Neuronal stem cell (in vitro differentiated cells): ENCODE measurements around the gene PPP2R5C.

Experiments used
- DNase-seq: peaks from one replicate; pipeline ENCODE4 v3.0.0-alpha.2; 2013; ENCODE audit warnings: low spot score
- H2AFZ ChIP-seq: one replicate; pipeline ENCODE4 v1.6.1; 2013; ENCODE audit warnings: mild to moderate bottlenecking, low read length, inconsistent platforms
- H2AK5ac ChIP-seq: 2 replicates; pipeline ENCODE4 v1.6.1; 2013; ENCODE audit warnings: low read depth, mild to moderate bottlenecking, inconsistent platforms, low read length, moderate library complexity, mixed read lengths
- H2BK120ac ChIP-seq: 2 replicates; pipeline ENCODE4 v1.6.1; 2013; ENCODE audit warnings: low read depth, mild to moderate bottlenecking, inconsistent platforms, low read length, moderate library complexity, mixed read lengths
- H2BK12ac ChIP-seq: one replicate; pipeline ENCODE4 v1.6.1; 2013; ENCODE audit warnings: low read length, inconsistent platforms
- H2BK15ac ChIP-seq: 2 replicates; pipeline ENCODE4 v1.6.1; 2013; ENCODE audit warnings: mild to moderate bottlenecking, low read length, inconsistent platforms, mixed read lengths
- H2BK5ac ChIP-seq: one replicate; pipeline ENCODE4 v1.6.1; 2013; ENCODE audit warnings: inconsistent platforms, mild to moderate bottlenecking, low read length, moderate library complexity
- H3K14ac ChIP-seq: one replicate; pipeline ENCODE4 v1.6.1; 2013; ENCODE audit warnings: low read length, inconsistent platforms
- H3K18ac ChIP-seq: 2 replicates; pipeline ENCODE4 v1.6.1; 2013; ENCODE audit warnings: low read length, inconsistent platforms
- H3K23ac ChIP-seq: 2 replicates; pipeline ENCODE4 v1.6.1; 2013; ENCODE audit warnings: low read depth, mild to moderate bottlenecking, mixed read lengths, low read length, inconsistent platforms; ENCODE audit not compliant: poor library complexity
- H3K27ac ChIP-seq: replicated peaks from 3 replicates; pipeline ENCODE4 v1.5.1; 2013; ENCODE audit warnings: low read length, inconsistent platforms
- H3K27me3 ChIP-seq, 3 experiments: 2 replicates each; pipeline ENCODE4 v1.6.1; 2013; ENCODE audit warnings: low read length in 3 of 3, mild to moderate bottlenecking in 2 of 3, inconsistent platforms in 1 of 3, low read depth in 1 of 3, mixed read lengths in 1 of 3, moderate library complexity in 1 of 3; ENCODE audit not compliant: control insufficient read depth in 3 of 3, insufficient read depth in 3 of 3
- H3K36me3 ChIP-seq, 2 donors: replicated peaks in 1 of 2; 2 replicates each; pipeline ENCODE4 v1.6.1; 2013; ENCODE audit warnings: low read length in 2 of 2; ENCODE audit not compliant: control insufficient read depth in 2 of 2, insufficient read depth in 2 of 2
- H3K4ac ChIP-seq: 2 replicates; pipeline ENCODE4 v1.6.1; 2013; ENCODE audit warnings: inconsistent platforms, mild to moderate bottlenecking, low read length, moderate library complexity
- H3K4me1 ChIP-seq, 2 donors: 1 replicate in 1 of 2; 2 replicates in 1 of 2; pipeline ENCODE4 v1.6.1; 2013; ENCODE audit warnings: low read length in 2 of 2, low read depth in 1 of 2; ENCODE audit not compliant: control insufficient read depth in 2 of 2, insufficient read depth in 1 of 2
- H3K4me2 ChIP-seq: one replicate; pipeline ENCODE4 v1.6.1; 2013; ENCODE audit warnings: mild to moderate bottlenecking, low read length, inconsistent platforms; ENCODE audit not compliant: insufficient read depth, poor library complexity, severe bottlenecking
- H3K4me3 ChIP-seq, 2 donors: 2 replicates each; pipeline ENCODE4 v1.5.1; 2013; ENCODE audit warnings: low read length in 2 of 2, mild to moderate bottlenecking in 2 of 2, inconsistent platforms in 1 of 2, moderate library complexity in 1 of 2
- H3K79me1 ChIP-seq: one replicate; pipeline ENCODE4 v1.6.1; 2013; ENCODE audit warnings: low read depth, mild to moderate bottlenecking, inconsistent platforms, low read length, moderate library complexity
- H3K9ac ChIP-seq: one replicate; pipeline ENCODE4 v1.6.1; 2013; ENCODE audit warnings: mild to moderate bottlenecking, low read depth, low read length, inconsistent platforms; ENCODE audit not compliant: poor library complexity
- H3K9me3 ChIP-seq, 2 donors: replicated peaks in 1 of 2; 2 replicates each; pipeline versions ENCODE3 to v1.6.1; 2013; ENCODE audit warnings: low read length in 2 of 2, mild to moderate bottlenecking in 2 of 2, inconsistent platforms in 1 of 2, low read depth in 1 of 2, mixed read lengths in 1 of 2, moderate library complexity in 1 of 2; ENCODE audit not compliant: control insufficient read depth in 2 of 2, insufficient read depth in 1 of 2
- H4K8ac ChIP-seq: one replicate; pipeline ENCODE4 v1.6.1; 2013; ENCODE audit warnings: low read depth, mild to moderate bottlenecking, inconsistent platforms, low read length, moderate library complexity
- H4K91ac ChIP-seq: one replicate; pipeline ENCODE4 v1.6.1; 2013; ENCODE audit warnings: low read length, low read depth, mild to moderate bottlenecking, inconsistent platforms; ENCODE audit not compliant: poor library complexity
- WGBS, 2 donors: extraction: QIAGEN DNeasy Blood & Tissue Kit; methylation state at CpG; one replicate each; pipeline ENCODE4 v1.1.7; 2013; ENCODE audit warnings: missing lambda C conversion rate in 2 of 2, mixed read lengths in 1 of 2; ENCODE audit not compliant: insufficient read length in 2 of 2, insufficient replicate concordance in 1 of 2; ENCODE audit errors: extremely low coverage in 2 of 2; 5-methylcytosine and 5-hydroxymethylcytosine counted together

PPP2R5C gene

DNA sequence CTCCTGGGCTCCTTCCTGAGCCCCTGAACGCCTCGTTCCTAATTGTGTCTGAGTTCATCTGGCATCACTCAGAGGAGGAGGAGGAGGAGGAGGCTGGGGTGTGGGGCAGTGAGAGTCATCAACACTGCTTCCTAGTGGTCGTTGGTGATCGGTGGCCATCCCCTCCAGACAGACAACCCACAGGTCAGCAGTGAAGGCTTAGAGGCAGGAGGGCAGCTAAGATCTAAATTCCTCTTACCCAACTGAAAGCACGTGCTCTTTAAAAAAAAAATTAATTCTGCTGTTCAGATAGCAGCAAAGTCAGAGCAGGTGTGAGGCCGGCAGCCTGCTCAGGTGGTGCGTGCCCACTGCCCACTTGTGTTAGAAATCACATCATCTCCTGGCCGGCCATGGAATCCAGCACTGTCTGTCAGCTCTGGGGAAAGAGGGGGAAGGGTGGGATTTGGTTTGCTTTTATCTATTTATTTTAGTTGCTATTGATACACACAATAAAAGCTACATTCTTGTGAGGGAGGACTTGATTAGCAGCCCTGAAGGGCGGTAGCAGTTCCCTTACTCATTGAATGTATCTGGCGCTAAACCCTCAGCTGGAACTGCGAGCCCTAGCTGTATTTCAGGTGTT lies 46.6 kb downstream of the PPP2R5C start:
- H3K4me2 ChIP-seq, result peak overlapping the region; percentile 15
- peaks cover 0 to 2% (median 0%) of the 10 kb centered on the region in 3 experiments for H3K27me3 ChIP-seq
- DNase-seq, result peak; percentile 44
- peaks cover 8 to 13% of the 10 kb centered on the region in 2 donors for H3K4me1 ChIP-seq
- H3K4me3 ChIP-seq, result no peak overlapping the region
- H4K91ac ChIP-seq, result no peak overlapping the region
- no peak overlapping the region for H2BK120ac ChIP-seq
- H3K9ac ChIP-seq, result no peak overlapping the region
- peaks cover 2% of the 10 kb centered on the region for H3K79me1 ChIP-seq
- no peak overlapping the region for H3K14ac ChIP-seq
- no peak overlapping the region for H3K23ac ChIP-seq
- no peak overlapping the region for H2BK5ac ChIP-seq
- H4K8ac ChIP-seq, result no peak overlapping the region
- no peak overlapping the region for H2BK12ac ChIP-seq
- H3K9me3 ChIP-seq, result no peaks in the 10 kb centered on the region
- H3K18ac ChIP-seq, result peak overlapping the region; percentile 17
- H2AFZ ChIP-seq, result peak overlapping the region; percentile 14
- WGBS, 2 donors, result no CpG with 5 or more reads among the region's 11 CpGs
- H3K27ac ChIP-seq, result peak overlapping the region; percentile 61
- H3K36me3 ChIP-seq, result peaks cover 0 to 13% of the 10 kb centered on the region in 2 donors
- no peak overlapping the region for H2AK5ac ChIP-seq
- H3K4ac ChIP-seq, result no peak overlapping the region
- no peak overlapping the region for H2BK15ac ChIP-seq

DNA sequence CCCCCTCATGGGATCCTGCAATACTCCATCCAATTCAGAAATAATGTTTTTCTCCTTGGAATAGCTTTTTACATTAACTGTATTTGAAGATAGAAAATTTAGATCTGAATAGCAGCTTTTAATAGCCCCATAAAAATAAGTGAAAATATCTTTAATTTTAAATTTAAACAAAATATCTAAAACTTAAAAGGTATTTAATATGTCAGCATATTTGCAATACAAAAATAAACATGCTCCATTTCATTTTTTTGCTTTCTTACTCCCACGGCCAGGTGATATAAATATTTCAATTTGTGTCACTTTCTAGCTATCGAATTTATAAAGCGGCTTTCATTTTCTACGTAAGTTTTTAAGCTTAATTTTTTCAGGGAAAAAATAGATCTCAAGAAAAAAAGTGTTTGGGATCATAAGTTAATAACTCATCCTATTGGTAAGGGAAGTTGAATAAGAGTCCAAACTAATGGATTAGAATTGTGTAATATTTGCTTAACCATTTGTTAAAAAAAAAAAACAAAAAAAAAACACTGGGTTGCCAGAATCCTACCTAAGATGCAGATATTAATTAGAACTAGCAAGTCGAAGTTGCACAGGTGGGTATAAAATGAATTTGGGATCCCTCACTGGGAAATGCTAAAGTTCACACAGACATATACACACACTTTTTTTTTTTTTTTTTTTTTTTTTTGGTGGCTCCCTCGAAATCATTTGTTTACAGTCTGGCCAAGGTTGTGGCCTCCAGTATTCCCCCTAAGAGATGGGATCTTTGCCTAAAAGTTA lies 47.6 kb downstream of the PPP2R5C start:
- Histone ChIP-seq H3K9ac (no peak overlapping the region), H3K14ac (no peak overlapping the region), H3K4ac (no peak overlapping the region), H2AK5ac (no peak overlapping the region), H2BK5ac (no peak overlapping the region), H3K4me1 (peaks cover 8 to 13% of the 10 kb centered on the region in 2 donors), H4K91ac (no peak overlapping the region), H3K27ac (peak overlapping the region; percentile 75), H3K9me3 (no peaks in the 10 kb centered on the region), H3K23ac (no peak overlapping the region), H3K36me3 (peaks cover 2 to 22% of the 10 kb centered on the region in 2 donors), H2BK15ac (no peak overlapping the region), H2AFZ (peak overlapping the region; percentile 59), H3K18ac (no peak overlapping the region), H3K79me1 (peaks cover 4% of the 10 kb centered on the region), H3K4me2 (no peak overlapping the region), H4K8ac (no peak overlapping the region), H2BK120ac (no peak overlapping the region), H3K4me3 (peak overlapping the region in 1 of 2 donors; percentile 63), H2BK12ac (no peak overlapping the region), H3K27me3 (peaks cover 0 to 2% (median 0%) of the 10 kb centered on the region in 3 experiments)
- WGBS, 2 donors, result no CpG with 5 or more reads among the region's 6 CpGs
- no peak for DNase-seq

DNA sequence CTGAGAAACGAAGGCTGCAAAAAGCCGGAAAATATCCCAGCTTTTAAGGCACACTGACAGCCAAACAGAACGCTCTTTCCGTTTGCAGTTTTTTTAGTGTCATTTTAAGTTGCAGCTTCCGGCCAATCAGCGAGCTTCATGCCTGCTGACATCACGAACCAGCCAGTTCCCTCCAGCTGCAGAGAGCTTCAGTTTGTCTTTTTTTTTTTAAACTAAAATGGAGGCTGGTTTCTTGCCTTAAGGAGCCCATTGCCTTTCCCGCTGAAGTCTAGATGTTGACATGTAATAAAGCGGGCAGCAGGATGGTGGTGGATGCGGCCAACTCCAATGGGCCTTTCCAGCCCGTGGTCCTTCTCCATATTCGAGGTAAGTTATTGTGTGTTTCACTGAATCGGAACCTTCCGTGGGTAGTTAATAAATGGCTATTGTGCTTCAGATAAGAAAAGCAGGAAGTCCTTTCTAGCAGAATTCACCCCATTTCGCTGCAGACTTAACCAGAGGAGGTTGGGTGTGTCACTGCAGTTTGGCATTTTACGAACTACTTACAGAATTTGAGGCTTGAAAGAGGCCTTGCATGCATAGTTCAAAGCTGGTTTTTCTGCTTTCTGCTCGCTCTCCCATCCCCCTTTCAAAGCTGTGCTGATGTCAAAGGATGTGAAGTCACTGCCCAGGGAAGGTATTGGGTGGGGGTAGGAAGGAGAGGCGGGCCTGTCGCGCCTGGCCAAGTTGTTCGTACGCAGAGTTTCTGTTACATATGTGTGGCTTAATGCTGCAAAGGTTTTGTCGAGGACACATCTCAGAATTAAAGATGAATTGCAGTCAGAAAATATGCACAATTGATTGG lies 48.4 kb downstream of the PPP2R5C start:
- peak overlapping the region; percentile 38 for H3K4me2 ChIP-seq
- H2BK12ac ChIP-seq, result no peak overlapping the region
- H3K18ac ChIP-seq, result peak overlapping the region; percentile 66
- no peak overlapping the region for H2BK15ac ChIP-seq
- DNase-seq, result peak; percentile 81
- H3K36me3 ChIP-seq, result peaks cover 4 to 30% of the 10 kb centered on the region in 2 donors
- no peaks in the 10 kb centered on the region for H3K9me3 ChIP-seq
- H3K79me1 ChIP-seq, result peaks cover 7% of the 10 kb centered on the region
- H3K4me1 ChIP-seq, result peaks cover 10 to 13% of the 10 kb centered on the region in 2 donors
- no peak overlapping the region for H3K4ac ChIP-seq
- H2BK120ac ChIP-seq, result no peak overlapping the region
- H3K4me3 ChIP-seq, result peak overlapping the region; percentile 63 to 85
- no peak overlapping the region for H4K91ac ChIP-seq
- H2AK5ac ChIP-seq, result no peak overlapping the region
- H3K27ac ChIP-seq, result peak overlapping the region; percentile 93
- H2AFZ ChIP-seq, result peak overlapping the region; percentile 59
- H3K23ac ChIP-seq, result no peak overlapping the region
- peak overlapping the region; percentile 27 for H2BK5ac ChIP-seq
- WGBS, 2 donors, result no CpG with 5 or more reads among the region's 23 CpGs
- H4K8ac ChIP-seq, result no peak overlapping the region
- H3K14ac ChIP-seq, result no peak overlapping the region
- H3K9ac ChIP-seq, result peak overlapping the region; percentile 89
- H3K27me3 ChIP-seq, result peaks cover 0 to 2% (median 0%) of the 10 kb centered on the region in 3 experiments
